HG03045 (cell line): ENCODE data around the gene LRWD1.

Source experiments
- ATAC-seq: cut with Tn5 transposase; IDR thresholded peaks from one replicate; pipeline ENCODE4 v1.9.1; 2021; ENCODE audit warnings: mild to moderate bottlenecking, moderate library complexity; ENCODE audit not compliant: unreplicated experiment

Gene LRWD1

DNA sequence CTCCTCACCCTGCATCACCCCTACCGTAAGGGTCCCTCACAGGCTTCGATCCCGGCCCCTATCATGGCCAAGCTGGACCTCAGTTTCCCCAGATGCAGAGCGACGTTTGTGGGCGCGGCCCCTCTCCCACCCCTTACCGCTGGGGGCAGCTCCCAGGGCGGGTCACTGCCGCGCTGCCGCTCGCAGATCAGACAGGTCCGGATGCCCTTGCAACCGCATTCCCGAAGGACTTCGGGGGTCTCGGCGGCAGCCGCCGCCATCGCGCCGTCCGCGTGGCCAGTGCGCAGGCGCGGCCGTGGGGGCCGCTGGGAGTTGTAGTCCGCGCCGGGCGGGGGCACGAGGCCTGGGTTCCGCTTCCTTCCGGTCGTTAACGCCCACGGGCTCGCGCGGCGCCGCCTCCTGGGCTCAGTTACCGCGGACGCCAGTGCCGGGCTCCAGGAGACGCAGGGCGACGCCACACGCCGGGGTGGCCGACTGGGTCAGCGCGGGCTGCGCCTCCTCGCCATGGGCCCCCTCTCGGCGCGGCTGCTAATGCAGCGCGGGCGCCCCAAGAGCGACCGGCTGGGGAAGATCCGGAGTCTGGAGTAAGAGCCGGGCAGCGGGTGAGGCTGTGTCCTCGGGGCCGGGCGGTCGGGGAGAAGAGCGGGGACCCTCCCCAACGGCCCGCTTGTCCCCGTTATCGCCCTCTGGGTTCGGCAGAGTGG lies at the start of gene LRWD1, which contains the start of gene ALKBH4:
TSS of gene LRWD1 (plus strand) at position 408 of the 704 bp plus-strand sequence. CDS start at position 505, 97 bp downstream.
TSS of gene ALKBH4 (minus strand) at position 287 of the 704 bp plus-strand sequence. CDS start at position 260, 27 bp downstream.
- ATAC-seq: peak; percentile 88

DNA sequence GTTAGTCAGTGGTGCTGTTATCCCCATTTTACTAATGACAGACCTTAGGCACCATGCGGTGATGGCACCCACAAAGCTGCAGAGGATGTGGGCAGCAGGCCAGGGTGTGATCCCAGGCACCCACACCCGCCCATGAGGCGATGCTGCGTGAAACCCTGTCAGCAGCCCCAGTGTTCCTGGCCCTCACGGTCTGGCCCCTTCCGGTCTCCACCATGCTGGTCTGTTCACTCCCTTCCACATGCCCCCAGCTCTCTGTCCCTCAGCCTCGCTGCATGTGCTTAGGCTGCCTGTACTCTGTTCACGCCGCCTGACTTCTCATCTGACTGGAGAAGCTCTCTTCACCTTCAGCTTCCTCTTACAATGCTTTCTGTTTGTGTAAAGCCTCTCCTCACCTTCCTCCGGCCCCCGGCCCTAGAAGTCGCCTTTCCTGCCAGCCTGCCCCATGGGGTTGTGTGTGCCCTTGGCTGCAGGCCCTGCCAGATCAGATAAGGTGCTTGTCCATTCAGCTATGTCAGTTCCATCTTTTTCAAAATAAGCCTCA lies 49.0 kb upstream of the LRWD1 start:
- ATAC-seq: no peak

DNA sequence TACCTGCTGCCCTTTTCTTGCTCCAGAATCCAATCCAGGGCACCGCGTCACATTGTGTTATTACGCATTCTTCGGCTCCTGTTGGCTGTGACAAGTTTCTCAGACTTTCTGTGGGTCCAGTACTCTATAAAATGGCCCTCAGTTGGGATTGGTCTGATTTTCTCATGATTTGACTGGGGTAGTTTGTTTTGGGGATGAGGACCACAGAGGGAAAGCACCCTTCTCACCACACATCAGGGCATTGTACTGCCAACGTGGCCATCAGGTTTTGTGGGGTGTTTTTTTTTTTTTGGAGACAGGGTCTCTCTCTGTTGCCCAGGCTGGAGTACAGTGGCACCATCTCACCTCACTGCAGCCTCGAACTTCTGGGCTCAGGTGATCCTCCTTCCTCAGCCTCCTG lies 48.4 kb upstream of the LRWD1 start:
- no peak for ATAC-seq

DNA sequence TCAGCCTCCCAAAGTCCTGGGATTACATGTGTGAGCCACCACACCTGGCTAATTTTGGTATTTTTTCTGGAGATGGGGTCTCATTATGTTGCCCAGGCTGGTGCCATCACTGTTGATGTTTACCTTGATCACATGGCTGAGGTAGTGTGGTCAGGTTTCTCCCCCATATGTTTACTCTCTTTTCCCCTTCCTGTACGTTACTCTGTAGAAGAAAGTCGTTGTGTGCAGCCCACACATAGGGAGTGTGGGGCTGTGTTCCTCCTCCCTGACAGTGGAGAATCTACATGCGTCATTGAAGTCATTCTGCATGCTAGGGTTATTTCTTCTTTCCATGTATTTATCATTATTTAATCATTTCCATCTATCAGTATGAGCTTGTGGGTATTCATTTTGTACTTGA lies 47.7 kb upstream of the LRWD1 start:
- no peak for ATAC-seq

DNA sequence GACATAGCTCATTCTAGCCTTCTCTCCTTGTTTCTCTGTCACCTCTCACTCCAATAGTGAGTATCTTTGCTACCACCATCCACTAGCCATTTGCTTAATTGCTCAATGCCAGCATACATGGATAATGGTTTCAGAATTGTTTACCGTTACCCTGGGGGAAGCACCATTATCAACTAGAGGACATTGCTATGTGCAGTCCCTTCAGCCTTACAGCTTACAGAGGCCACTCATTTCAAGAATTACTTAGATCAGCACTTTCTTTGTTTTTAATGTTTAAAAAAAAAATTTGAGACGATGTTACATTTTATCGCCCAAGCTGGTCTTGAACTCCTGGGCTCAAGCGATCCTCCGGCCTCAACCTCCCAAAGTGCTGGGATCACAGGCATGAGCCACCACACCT lies 46.2 kb upstream of the LRWD1 start:
- ATAC-seq: no peak

DNA sequence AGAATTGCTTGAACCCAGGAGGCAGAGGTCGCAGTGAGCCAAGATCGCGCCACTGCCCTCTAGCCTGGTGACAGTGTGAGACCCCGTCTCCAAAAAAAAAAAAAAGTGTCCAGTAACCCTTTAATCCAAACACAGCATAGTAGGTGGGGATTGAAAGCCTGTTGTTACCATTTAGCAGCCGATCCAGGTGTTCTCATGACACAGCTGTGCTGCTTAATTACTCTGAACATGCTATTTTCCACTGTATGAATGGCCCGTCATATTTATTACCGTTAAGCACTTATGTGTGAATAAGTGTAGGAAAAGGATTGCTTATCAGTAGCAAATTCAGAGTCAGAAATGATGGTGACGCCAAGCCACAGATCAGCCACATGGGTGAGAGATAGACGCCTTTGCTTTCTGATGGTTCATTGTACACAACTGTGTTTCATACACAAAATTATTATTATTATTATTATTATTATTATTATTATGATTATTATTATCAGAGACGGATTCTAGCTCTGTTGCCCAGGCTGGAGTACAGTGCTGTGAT lies 43.0 kb upstream of the LRWD1 start:
- ATAC-seq: no peak

DNA sequence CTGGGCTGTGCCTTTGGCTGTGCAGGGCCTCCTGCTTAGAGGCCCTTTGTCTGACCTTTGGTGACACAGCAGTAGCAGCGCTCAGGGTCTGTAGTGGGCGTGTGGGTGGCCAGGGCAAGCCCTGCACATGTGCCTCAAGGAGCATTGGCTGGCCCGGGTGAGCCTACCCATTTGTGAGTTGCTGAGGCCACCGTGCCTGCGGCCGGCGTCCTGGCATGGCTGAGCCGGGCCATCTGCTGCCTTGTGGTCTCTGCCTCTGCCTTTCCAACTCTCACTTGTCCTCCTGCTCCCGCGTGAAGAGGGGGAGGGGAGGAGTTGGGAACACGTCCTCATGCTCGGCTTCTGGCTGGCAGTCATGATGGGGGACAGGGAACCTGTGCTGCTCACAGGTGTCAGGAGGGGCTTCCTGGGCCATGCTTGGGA lies 40.6 kb upstream of the LRWD1 start:
- ATAC-seq: no peak

DNA sequence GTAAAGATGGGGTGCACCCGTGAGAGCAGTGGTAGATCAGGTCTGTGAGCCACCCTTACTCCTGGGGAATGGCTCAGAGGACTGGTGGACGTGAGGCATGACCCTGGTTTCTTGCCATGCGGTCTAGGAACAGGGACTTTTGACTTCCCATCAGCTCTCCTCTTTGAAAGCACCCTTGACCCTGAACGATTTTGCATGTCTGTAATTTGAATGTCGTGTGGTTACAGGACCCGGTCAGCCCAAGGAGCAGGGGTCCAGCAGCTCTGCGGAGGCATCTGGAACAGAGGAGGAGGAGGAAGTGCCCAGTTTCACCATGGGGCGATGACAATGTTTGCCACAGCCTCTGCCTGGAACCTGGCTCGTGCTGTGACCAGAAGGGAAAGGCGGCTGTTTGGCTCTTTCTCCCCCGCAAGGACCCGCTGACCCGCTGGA lies 40.0 kb upstream of the LRWD1 start:
- ATAC-seq: peak; percentile 34

DNA sequence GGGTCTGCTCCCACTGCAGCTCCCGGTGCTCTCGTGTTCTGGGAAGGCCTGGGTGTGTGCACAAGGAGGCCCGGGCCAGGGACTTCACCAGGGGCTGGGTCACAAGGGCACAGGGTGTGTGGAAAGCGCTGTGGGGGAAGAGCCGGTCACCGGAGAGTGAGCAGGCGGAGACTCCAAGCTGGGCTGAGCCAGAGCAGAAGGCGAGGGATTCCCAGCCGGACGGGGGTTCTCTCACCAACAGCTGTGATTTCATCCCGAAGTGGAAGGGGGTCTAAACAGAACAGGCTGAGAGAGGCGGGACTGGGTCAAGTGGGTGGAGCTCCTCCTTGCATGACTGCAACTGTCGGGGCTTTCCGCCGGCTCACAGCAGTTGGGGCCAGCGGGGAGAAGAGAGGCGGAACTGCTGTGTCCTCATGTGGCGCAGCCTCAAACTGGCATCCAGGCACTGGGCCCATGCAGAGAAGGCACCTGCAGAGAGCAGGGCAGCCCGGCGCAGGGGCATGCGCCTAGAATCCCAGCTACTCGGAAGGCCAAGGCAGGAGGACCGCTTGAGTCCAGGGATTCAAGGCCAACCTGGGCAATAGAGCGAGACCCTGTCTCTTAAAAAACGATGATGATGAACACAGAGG lies 39.0 kb upstream of the LRWD1 start:
- ATAC-seq: peak; percentile 59

DNA sequence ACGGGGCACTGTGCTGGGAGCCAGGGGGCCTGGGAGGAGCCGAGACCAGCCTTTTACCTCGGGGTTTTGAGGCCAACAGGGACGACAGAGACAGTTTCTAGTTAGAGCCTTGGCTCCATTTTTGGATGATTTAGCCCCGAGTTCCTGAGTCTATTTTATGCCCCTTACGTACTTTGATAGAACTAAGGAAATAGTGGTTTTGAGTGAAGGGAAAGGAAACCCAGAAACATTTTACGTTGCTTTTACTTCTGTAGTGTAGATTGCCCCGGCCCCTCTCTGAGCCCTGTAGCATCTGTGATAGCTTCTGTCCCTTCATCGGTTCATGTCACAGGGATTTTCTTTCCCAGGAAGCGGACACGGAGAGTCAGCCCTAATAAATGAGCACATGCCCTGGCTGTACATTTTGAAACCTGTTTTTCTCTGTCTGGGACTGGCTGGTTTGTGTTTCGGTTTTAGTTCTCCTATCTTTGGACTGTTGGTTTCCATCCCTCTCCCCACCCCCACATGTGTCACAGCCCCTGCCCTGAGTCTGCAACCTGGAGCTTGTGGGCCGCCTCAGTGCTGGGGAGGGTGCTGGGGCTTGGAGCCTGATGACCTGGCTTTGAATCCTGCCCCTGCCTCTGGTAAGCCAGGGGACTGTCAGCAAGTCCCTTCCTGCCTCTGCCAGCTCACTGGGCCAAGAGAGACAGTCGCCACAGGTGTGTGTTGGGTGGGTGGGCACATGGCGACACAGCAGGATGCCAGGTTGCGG lies 38.3 kb upstream of the LRWD1 start:
- ATAC-seq: peak; percentile 49

DNA sequence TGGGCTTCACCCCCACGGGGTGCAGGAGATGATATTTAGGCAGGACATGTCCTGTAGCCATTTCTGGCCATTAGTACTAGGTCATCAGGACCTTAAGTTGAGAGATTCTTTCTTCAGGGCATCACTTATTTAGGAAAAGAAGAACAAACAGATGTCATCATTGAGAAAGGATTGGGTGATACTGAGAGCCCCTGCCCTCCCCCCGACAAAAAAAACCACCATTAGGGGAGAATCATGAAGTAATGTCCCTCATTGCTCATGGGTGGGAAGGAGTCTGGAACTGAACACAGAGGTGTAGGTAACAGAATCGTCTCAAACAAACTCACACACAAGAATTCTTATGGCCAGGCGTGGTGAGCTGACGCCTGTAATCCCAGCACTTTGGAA lies 37.8 kb upstream of the LRWD1 start:
- ATAC-seq: no peak

DNA sequence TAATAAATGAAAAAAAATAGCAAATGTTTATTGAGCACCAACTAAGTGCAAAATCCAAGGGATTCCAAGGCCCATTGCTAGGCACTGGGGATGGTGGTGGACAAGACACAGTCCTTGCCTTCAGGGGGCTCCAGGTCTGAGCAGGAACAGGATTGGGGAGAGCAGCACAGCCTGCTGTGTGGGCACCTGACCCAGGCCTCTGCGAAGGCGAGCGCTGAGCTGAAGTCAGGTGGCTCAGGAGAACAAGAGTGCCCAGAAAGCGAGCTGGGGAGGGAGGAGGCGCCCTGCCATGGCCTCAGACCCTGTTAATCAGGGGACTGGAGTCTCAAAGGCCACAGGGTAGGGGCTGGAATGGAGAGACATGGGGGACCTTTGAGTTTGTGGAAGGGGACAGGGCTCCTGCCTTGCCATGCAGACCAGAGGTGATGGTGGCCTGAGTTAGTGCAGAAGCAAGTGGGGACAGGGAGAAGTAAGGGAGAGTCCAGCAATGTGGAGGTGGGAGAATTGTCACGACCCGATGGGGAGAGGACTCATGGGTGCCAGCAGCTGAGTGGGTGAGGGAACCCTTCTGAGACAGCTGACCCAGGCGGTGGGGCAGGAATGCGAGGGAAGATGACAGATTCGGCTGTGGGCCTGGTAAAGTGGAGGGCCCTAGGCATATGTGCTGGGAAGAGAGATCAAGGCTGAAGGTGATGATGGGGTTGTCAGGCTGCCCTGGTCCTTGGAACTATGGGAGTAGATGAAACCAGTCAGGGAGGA lies 35.5 kb upstream of the LRWD1 start:
- ATAC-seq: no peak

DNA sequence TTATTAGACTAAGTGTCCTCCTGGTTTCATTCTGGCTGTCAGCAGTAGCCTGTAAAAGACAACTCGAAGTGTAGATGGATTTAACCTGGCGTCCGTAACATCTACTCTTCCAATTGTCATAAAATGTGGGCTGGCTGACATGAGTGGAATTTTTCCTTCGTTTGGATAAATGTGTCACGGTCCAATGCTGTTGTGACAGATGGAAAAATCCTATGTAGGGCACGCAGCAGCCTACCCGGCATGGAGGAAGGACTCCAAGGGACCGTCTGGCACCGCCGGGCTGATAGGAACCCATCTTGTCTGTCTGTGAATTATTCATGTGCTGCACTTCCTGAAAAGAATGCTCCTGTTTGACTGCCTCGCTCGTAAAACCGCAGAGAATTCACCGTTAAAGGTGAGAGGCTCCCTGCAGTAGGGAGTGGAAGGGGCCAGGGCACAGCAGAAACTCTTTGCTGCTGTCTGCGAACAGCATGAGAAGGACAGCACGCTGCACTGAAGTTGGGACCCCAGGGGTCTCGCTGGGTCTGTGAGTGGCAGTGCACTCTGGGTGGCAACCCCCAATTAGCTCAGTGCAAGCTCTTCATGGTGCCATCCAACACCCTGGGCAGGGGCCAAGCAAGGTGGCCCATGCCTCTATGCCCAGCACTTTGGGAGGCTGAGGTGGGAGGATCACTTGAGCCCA lies 33.0 kb upstream of the LRWD1 start:
- no peak for ATAC-seq

DNA sequence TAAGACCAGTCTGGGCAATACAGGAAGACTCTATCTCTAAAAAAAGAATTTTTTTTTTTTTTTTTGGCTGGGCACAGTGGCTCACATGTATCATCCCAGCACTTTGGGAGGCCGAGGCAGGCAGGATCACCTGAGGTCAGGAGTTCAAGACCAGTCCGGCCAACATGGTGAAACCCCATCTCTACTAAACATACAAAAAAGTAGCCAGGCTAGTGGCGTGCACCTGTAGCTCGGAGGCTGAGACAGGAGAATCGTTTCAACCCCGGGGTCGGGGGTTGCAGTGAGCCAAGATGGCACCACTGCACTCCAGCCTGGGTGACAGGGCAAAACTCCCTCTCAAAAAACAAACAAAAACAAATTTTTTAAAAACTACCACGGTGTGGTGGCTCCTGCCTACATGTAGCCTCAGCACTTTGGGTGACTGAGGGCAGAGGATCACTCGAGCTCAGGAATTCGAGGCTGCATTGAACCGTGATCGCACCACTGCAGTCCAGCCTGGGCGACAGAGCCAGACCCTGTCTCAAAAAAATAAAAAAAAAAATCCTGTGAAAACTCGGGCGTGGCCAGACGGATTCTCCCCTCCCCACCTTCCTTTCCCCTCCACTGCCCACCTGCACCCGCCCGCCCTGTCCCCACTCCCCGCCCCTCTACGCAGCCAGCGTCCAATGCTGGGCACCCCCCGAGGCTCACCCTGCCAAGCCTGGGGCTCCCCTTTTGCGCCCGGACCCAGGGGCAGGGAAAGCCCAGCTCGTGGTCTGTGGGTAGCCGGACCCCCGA lies 32.2 kb upstream of the LRWD1 start:
- peak; percentile 35 for ATAC-seq

DNA sequence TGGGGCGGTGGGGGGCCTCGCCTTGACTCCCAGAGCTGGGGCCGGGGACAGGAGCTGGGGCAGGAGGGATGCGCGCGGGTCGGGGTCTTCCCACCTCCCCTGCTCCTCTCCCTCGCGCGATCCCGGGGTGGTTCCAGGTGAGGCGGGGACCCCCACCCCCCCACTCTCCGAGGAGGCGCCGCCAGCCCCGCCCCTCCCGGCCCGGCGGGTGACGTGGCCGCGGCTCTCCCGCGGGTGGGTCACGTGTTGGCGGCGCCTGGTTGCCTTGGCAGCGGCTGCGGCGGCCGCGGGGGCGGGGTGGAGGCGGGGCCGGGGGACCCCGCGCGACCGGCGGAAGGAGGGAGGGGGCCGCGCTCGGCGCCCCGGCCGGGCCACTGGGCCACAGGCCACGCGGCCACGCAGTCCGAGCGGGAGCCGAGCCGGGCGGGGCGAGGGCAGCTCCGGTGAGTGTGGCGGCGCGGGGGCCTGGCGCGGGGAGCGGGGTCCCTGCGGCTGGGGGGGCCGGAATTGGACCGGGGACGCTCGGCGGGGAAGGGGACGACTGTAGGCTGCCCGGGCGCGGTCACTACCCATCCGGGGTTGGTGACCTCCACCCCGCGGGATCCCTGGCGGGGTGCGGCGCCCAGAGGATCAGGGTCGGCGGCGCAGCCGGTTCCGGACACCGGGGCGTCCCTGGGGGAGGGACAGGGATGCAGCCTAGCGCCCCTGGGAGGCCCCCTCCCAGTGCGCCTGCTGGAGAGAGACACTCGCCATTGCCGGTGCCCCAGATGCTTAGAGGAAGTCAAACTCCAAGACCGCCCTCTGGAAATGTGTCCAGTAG lies 31.4 kb upstream of the LRWD1 start, which contains the start of gene ORAI2:
TSS of gene ORAI2 (plus strand) at position 357 of the 820 bp plus-strand sequence. CDS start 5,382 bp downstream, outside the sequence.
- ATAC-seq: peak; percentile 71

DNA sequence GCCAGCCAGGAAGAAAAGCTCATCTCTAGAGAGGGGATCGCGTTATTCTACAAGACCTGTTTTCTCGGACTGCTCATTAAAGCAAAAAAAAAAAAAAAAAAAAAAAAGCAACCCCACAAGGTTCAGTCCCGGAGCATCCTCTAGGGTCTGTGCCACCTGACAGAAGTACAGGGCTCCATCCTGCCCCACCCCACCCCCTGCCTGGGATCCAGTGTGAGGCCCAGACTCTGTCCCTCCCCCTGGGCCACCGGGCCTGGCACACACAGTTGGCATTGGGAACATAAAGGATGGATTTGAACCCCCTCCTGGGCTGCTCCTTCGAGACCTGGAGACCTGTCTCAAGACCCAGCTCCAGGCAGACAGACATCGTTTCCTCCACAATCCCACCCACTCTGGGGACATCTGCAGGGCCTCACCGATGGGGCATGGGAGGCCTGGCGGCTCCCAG lies 30.7 kb upstream of the LRWD1 start:
- no peak for ATAC-seq

DNA sequence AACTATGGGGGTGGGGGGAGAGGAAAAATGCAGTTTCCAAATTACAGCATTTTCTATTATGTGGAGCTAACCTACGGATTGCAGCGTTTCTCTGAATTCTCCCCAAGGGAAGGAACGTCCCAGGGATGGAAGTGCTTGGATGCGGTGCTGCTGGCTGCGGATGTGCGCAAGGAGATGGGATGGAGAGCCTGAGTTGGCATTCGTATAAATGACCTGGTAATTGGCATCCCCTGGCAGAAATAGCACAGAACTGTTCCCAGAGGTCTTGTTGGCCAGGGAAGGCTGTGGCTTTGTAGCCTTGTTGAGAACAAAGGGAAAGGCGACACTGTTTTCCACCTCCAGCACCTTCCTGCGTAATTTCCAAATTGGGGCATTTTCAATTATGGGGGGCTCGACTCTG lies 28.7 kb upstream of the LRWD1 start:
- no peak for ATAC-seq
